Measurements from ENCODE around the gene HMGXB3.

DNA sequence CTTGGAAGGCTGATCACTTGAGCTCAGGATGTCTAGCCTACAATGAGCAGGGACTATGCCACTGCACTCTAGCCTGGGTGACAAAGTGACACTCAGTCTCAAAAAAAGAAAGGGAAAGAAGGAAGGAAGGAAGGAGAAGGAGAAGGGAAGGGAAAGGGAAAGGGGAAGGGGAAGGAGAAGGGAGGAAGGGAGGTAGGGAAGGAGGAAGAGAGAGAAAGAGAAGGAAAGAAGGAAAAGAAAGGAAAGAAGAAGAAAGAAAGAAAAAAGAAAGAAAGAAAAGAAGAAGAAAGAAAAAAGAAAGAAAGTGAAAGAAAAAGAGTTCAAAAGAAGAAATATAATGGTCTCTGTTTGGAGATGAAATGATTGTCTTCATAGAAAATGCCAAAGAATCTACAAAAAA, 96.6 kb downstream of the HMGXB3 start:
- TF ChIP-seq, protein P1, sequence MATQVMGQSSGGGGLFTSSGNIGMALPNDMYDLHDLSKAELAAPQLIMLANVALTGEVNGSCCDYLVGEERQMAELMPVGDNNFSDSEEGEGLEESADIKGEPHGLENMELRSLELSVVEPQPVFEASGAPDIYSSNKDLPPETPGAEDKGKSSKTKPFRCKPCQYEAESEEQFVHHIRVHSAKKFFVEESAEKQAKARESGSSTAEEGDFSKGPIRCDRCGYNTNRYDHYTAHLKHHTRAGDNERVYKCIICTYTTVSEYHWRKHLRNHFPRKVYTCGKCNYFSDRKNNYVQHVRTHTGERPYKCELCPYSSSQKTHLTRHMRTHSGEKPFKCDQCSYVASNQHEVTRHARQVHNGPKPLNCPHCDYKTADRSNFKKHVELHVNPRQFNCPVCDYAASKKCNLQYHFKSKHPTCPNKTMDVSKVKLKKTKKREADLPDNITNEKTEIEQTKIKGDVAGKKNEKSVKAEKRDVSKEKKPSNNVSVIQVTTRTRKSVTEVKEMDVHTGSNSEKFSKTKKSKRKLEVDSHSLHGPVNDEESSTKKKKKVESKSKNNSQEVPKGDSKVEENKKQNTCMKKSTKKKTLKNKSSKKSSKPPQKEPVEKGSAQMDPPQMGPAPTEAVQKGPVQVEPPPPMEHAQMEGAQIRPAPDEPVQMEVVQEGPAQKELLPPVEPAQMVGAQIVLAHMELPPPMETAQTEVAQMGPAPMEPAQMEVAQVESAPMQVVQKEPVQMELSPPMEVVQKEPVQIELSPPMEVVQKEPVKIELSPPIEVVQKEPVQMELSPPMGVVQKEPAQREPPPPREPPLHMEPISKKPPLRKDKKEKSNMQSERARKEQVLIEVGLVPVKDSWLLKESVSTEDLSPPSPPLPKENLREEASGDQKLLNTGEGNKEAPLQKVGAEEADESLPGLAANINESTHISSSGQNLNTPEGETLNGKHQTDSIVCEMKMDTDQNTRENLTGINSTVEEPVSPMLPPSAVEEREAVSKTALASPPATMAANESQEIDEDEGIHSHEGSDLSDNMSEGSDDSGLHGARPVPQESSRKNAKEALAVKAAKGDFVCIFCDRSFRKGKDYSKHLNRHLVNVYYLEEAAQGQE (IDR thresholded peaks at IDR 0.05; ENCODE audit: insufficient read depth in 1 of 2, low read depth in 2 of 2, low read length in 2 of 2), result no peak
- TF ChIP-seq POLR2AphosphoS5 (IDR thresholded peaks at IDR 0.05; ENCODE audit: low read depth, low read length) (no peak), SIN3A (IDR thresholded peaks at IDR 0.05; ENCODE audit: borderline replicate concordance, insufficient read depth, low read length) (no peak), TAF1 (IDR thresholded peaks at IDR 0.05; ENCODE audit: borderline replicate concordance, insufficient read depth, low read length) (no peak), FOXP2 (optimal IDR thresholded peaks at IDR 0.05; ENCODE audit: borderline replicate concordance, extremely low read depth, extremely low read length, insufficient read depth) (no peak)

All from PFSK-1 (cell line).